GM19452 (cell line): Measurements from ENCODE around the gene RHBDD2.
"Not testable (repeated sequence)": the region's sequence is repeated elsewhere in the genome, so short reads cannot be mapped to it uniquely, and the experiment has no call there.

Experiments
- ATAC-seq: cut with Tn5 transposase; IDR thresholded peaks from one replicate; pipeline ENCODE4 v1.9.1; 2021; ENCODE audit not compliant: unreplicated experiment

The RHBDD2 gene

GRCh38 chr7:75866114-75866488, 12.7 kb upstream of the RHBDD2 start:
- no peak for ATAC-seq

- ATAC-seq: no peak
Observed at GRCh38 chr7:75866489-75867389, 12.1 kb upstream of the RHBDD2 start.

- ATAC-seq: no peak
Observed at GRCh38 chr7:75867390-75867717, 11.5 kb upstream of the RHBDD2 start.

- ATAC-seq: no peak
Observed at GRCh38 chr7:75868153-75868552, 10.7 kb upstream of the RHBDD2 start.

- no peak for ATAC-seq
Observed at GRCh38 chr7:75869776-75870379, 9.0 kb upstream of the RHBDD2 start.

- ATAC-seq: no peak
Observed at GRCh38 chr7:75870557-75871161, 8.2 kb upstream of the RHBDD2 start.

GRCh38 chr7:75872073-75872782, 6.6 kb upstream of the RHBDD2 start:
- no peak for ATAC-seq

GRCh38 chr7:75874180-75874579, 4.7 kb upstream of the RHBDD2 start:
- ATAC-seq: not testable (repeated sequence)

GRCh38 chr7:75875113-75876080, 3.4 kb upstream of the RHBDD2 start:
- ATAC-seq: no peak

GRCh38 chr7:75876126-75876881, 2.5 kb upstream of the RHBDD2 start:
- no peak for ATAC-seq

- peak; percentile 33 for ATAC-seq
Observed at GRCh38 chr7:75878312-75878768, 494 bp upstream of the RHBDD2 start.

- no peak for ATAC-seq
Observed at GRCh38 chr7:75879771-75880184, 944 bp downstream of the RHBDD2 start.

GRCh38 chr7:75880242-75880641, 1.4 kb downstream of the RHBDD2 start:
- no peak for ATAC-seq

GRCh38 chr7:75881436-75882095, 2.7 kb downstream of the RHBDD2 start:
- no peak for ATAC-seq

GRCh38 chr7:75883265-75883824, 4.5 kb downstream of the RHBDD2 start:
- not testable (repeated sequence) for ATAC-seq

- no peak for ATAC-seq
Observed at GRCh38 chr7:75884476-75884875, 5.6 kb downstream of the RHBDD2 start.

GRCh38 chr7:75885036-75885435, 6.2 kb downstream of the RHBDD2 start:
- no peak for ATAC-seq

- no peak for ATAC-seq
Observed at GRCh38 chr7:75887669-75888369, 9.0 kb downstream of the RHBDD2 start.
